ENCODE measurements around the gene RBAK. TPM values are rescaled to one million over a fixed set of nuclear protein-coding genes. Genes with fewer than 3 reads are reported as not detected.
"Not testable (repeated sequence)": the region's sequence is repeated elsewhere in the genome, so short reads cannot be mapped to it uniquely, and the experiment has no call there.

Gene RBAK
- polyA plus RNA-seq, 3 donors: 0.74 to 3.3 (median 1.8) TPM

DNA sequence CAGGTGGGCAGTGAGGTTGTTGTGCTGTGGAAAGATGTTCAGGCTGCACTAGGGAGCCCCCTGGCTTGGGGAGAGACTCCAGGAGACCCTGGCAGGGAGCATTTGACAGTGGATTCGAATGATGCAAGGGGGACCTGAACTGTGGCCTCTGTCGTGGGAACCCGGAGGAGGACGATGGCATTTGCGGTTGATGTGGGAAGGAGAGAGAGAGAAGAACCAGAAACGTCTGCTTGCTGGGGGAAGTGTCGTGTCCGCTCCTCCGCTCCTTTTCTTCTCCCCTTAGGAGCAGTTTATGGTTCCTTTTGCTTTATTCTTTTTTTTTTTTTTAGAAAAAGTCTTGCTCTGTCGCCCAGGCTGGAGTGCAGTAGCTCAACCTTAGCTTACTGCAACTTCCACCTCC, 12.5 kb upstream of the RBAK start:
- H2AFZ ChIP-seq (ENCODE audit: insufficient read depth, low read depth, low read length, poor library complexity, severe bottlenecking); H3K4me3 Mint-ChIP-seq; H3K27ac Mint-ChIP-seq; H3K4me2 ChIP-seq (replicated peaks; ENCODE audit: extremely low read depth, low read length, poor library complexity, severe bottlenecking); H3K36me3 Mint-ChIP-seq; H3K36me3 ChIP-seq (replicated peaks in 1 of 2; ENCODE audit: control insufficient read depth in 1 of 2, insufficient read depth in 2 of 2, low read length in 2 of 2); intact Hi-C loops (cut with micrococcal nuclease); H3K9ac ChIP-seq (ENCODE audit: insufficient read depth, low read length, poor library complexity, severe bottlenecking); H3K27me3 ChIP-seq (ENCODE audit: control insufficient read depth in 2 of 2, insufficient read depth in 2 of 2, low read length in 2 of 2); H3K4me3 ChIP-seq (replicated peaks in 1 of 3; ENCODE audit: low read depth in 2 of 3, low read length in 3 of 3); H3K4me1 ChIP-seq (ENCODE audit: control insufficient read depth in 1 of 2, insufficient read depth in 2 of 2, low read length in 2 of 2); H4K20me1 ChIP-seq (ENCODE audit: insufficient read depth, low read length); H3K27ac ChIP-seq (ENCODE audit: low read depth in 1 of 2, low read length in 2 of 2); H3K79me2 ChIP-seq (ENCODE audit: insufficient read depth, low read length); H3K4me1 Mint-ChIP-seq; DNase-seq; H3K27me3 Mint-ChIP-seq (ENCODE audit: low read depth in 3 of 3); H3K9me3 ChIP-seq (replicated peaks in 1 of 2; ENCODE audit: control insufficient read depth in 1 of 2, insufficient read depth in 1 of 2, low read length in 2 of 2): not testable (repeated sequence)
- no CpG with 5 or more reads among the region's 10 CpGs for WGBS (ENCODE audit: insufficient coverage)
- H3K9me3 Mint-ChIP-seq: peaks cover 0 to 11% (median 0%) of the 10 kb centered on the region in 7 donors

DNA sequence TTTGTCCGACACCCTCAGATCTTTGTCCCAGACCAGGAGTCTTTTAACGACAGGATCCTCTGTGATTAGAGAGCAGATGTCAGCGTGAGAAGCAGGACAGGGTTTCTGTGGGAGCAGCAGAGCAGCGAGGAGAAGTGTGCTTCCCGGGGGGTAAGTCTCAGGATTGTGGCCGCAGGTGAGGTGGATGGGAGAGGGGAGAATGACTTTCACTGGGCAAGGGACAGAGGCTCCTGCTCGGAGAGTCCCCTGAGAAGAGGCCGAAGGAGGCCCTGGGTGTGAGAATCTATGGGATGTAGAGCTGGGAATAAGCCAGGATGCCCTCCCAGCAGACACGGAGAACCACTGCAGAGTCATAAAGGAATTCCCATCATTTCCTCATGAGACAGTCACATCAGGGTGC, 10.4 kb upstream of the RBAK start:
- Mint-ChIP-seq H3K9me3 (peaks cover 0 to 10% (median 0%) of the 10 kb centered on the region in 7 donors), H3K36me3 (no peaks in the 10 kb centered on the region), H3K4me3 (no peak overlapping the region), H3K4me1 (no peaks in the 10 kb centered on the region), H3K27ac (no peak overlapping the region), H3K27me3 (ENCODE audit: low read depth in 3 of 3) (peaks cover 4 to 7% (median 7%) of the 10 kb centered on the region in 3 donors)
- no peaks in the 10 kb centered on the region for H3K4me1 ChIP-seq (ENCODE audit: control insufficient read depth in 1 of 2, insufficient read depth in 2 of 2, low read length in 2 of 2)
- H3K9ac ChIP-seq (ENCODE audit: insufficient read depth, low read length, poor library complexity, severe bottlenecking): no peak overlapping the region
- no peaks in the 10 kb centered on the region for H3K79me2 ChIP-seq (ENCODE audit: insufficient read depth, low read length)
- 93% methylated on average over 5 of the region's 9 CpGs for WGBS (ENCODE audit: insufficient coverage)
- no peak for DNase-seq
- H3K36me3 ChIP-seq (replicated peaks in 1 of 2; ENCODE audit: control insufficient read depth in 1 of 2, insufficient read depth in 2 of 2, low read length in 2 of 2): no peaks in the 10 kb centered on the region
- no peaks in the 10 kb centered on the region for H3K27me3 ChIP-seq (ENCODE audit: control insufficient read depth in 2 of 2, insufficient read depth in 2 of 2, low read length in 2 of 2)
- H3K4me2 ChIP-seq (replicated peaks; ENCODE audit: extremely low read depth, low read length, poor library complexity, severe bottlenecking): no peak overlapping the region
- TF ChIP-seq, protein P1, sequence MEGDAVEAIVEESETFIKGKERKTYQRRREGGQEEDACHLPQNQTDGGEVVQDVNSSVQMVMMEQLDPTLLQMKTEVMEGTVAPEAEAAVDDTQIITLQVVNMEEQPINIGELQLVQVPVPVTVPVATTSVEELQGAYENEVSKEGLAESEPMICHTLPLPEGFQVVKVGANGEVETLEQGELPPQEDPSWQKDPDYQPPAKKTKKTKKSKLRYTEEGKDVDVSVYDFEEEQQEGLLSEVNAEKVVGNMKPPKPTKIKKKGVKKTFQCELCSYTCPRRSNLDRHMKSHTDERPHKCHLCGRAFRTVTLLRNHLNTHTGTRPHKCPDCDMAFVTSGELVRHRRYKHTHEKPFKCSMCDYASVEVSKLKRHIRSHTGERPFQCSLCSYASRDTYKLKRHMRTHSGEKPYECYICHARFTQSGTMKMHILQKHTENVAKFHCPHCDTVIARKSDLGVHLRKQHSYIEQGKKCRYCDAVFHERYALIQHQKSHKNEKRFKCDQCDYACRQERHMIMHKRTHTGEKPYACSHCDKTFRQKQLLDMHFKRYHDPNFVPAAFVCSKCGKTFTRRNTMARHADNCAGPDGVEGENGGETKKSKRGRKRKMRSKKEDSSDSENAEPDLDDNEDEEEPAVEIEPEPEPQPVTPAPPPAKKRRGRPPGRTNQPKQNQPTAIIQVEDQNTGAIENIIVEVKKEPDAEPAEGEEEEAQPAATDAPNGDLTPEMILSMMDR (IDR thresholded peaks at IDR 0.05): no peak
- no peaks in the 10 kb centered on the region for H4K20me1 ChIP-seq (ENCODE audit: insufficient read depth, low read length)
- H3K27ac ChIP-seq (ENCODE audit: low read depth in 1 of 2, low read length in 2 of 2): no peak overlapping the region
- no peak overlapping the region for H2AFZ ChIP-seq (ENCODE audit: insufficient read depth, low read depth, low read length, poor library complexity, severe bottlenecking)
- H3K9me3 ChIP-seq (replicated peaks in 1 of 2; ENCODE audit: control insufficient read depth in 1 of 2, insufficient read depth in 1 of 2, low read length in 2 of 2): no peaks in the 10 kb centered on the region
- no peak overlapping the region for H3K4me3 ChIP-seq (replicated peaks in 1 of 3; ENCODE audit: low read depth in 2 of 3, low read length in 3 of 3)
- intact Hi-C loops (cut with micrococcal nuclease): no loop called here
